Fibroblast of skin of scalp (primary cell): ENCODE data around the gene PIK3C2G.

Source experiments
- DNase-seq: peaks from one replicate; pipeline ENCODE4 v3.0.0-alpha.2; 2013

PIK3C2G gene

GRCh38 chr12:18281941-18282340, 20.6 kb downstream of the PIK3C2G start:
- no peak for DNase-seq

DNA sequence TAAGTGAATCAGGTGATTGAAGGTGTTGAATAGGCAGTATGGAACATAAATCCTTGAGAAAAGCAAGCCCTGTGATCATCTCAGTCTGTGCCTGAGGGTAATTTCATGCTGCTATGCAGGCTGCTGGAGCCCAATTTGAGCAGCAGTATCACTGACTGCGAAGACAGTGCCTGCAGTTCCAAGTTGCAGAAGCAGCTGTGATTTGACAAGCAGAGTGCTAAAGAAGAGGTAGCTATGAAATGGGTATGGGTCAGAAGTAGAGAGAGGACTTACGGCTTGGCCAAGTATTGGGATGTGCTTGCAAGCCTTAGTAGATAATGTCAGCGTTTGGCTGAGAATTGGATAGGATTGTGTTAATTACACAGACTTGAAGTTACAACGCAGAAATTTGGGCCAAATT, 22.5 kb downstream of the PIK3C2G start:
- DNase-seq, result no peak

DNA sequence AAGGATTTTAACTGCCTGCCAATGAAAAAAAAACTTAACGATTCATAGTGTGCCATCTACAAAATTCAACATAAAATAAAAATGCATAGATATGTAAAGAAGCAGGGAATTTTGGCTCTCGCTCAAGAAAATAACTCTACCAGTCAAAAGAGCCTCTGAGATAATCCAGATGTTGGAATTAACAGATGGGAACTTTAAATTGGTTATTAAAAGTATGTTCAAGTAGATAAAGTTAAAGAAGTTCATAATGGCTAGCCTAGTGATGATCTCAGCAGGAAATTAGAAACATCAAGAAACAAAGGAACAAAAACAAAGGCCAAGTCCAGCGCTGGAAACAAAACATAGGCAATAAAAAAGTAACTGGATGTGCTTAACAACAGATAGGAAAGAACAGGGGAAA, 23.1 kb downstream of the PIK3C2G start:
- no peak for DNase-seq

- DNase-seq, result no peak
These were observed 23.8 kb downstream of the PIK3C2G start for GRCh38 chr12:18285161-18285560.

DNA sequence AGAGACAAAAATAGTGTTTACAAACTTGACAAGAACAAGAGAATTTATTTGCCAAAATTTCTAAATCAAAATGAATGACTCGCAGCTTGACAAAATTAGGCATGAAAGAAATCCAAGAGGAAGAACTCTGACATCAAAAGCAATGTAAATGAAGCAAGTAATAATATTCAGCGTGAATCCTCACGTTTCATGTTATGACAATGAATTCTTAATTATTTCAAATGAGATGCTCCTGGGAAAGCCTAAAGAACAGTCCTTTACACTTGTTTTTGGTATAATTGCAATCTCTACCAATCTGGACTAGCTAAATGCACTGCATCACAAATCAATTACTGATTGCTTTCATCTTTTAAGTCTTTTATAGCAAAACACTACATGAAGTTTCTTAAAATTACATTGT, 29.1 kb downstream of the PIK3C2G start:
- no peak for DNase-seq

GRCh38 chr12:18294889-18295288, 33.6 kb downstream of the PIK3C2G start:
- DNase-seq, result no peak

DNA sequence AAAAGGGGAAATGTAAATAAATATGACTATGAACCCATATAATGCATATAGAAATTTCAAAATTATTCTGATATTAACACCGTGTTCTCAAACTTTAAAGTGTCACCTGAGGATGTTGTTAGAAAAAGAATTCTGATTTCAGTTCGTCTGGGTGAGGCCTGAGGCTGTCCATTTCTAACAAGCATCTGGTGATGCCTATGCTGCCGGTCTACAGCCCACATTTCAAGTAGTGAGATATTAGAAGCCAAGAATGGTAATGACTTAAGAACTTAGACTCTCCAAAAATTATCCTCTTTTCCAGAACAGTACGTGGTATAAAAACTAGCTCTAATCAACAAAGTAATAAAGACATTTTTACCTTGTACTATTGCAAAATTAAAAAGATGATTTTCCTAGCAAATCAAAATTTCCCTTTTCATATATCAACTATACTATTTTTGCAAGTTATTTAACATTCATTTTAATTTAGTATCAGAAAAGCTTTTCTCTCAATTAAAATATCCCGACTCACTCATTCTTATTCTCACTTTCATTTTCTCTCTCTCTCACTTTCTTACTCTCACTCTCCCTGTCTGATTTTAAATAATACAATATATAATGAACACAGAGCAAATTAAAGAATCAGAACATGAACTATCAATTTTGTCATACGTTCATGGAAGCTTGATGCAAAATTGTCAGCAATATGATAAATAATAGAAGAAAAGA, 35.0 kb downstream of the PIK3C2G start:
- DNase-seq, result no peak

DNA sequence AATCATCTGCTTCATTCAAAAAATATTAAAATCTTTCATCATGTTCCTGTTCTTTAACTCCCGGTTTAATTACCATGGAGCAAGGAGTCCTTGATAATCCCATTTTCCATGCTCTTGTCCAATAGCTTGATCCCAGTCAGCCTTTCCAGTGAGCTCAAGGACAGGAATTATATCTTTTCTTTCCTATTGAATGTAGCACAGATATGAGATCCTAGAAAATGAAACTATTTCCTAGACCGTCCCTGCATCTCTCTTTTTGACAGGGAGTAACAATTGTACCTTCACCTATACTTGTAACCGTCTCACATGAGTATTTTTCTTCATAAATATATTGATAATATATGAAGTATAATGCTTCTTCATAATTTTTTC, 35.6 kb downstream of the PIK3C2G start:
- no peak for DNase-seq

GRCh38 chr12:18297902-18298301, 36.6 kb downstream of the PIK3C2G start:
- DNase-seq, result no peak

- DNase-seq, result no peak
These were observed 41.6 kb downstream of the PIK3C2G start for GRCh38 chr12:18302809-18303430.

GRCh38 chr12:18304609-18305008, 43.3 kb downstream of the PIK3C2G start:
- no peak for DNase-seq

- no peak for DNase-seq
These were observed 45.0 kb downstream of the PIK3C2G start for GRCh38 chr12:18306311-18306710.

- DNase-seq, result no peak
These were observed 52.0 kb downstream of the PIK3C2G start for GRCh38 chr12:18313306-18313705.

GRCh38 chr12:18320036-18320617, 58.8 kb downstream of the PIK3C2G start:
- peak; percentile 87 for DNase-seq

- DNase-seq, result no peak
These were observed 59.7 kb downstream of the PIK3C2G start for GRCh38 chr12:18320976-18321375.

DNA sequence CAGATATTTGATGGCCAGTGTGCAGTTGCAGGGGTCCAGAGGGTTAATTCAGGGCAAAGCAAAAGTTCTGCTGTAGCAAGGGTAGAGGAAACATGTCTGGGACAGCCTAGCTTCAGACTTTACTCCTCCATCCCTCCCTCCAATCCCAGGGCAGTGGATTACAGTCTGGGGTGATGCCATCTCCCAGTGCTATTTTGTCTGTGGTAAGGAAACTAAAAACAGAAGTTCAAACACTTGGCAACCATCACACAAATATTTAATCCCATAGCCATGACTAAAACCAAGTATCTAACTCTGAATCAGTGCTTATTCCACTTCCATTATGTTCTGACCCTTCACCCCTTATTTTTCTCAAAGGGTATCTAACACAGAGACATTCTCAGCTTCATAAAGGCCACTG, 61.8 kb downstream of the PIK3C2G start:
- peak; percentile 38 for DNase-seq

- no peak for DNase-seq
These were observed 65.7 kb downstream of the PIK3C2G start for GRCh38 chr12:18327036-18327435.

DNA sequence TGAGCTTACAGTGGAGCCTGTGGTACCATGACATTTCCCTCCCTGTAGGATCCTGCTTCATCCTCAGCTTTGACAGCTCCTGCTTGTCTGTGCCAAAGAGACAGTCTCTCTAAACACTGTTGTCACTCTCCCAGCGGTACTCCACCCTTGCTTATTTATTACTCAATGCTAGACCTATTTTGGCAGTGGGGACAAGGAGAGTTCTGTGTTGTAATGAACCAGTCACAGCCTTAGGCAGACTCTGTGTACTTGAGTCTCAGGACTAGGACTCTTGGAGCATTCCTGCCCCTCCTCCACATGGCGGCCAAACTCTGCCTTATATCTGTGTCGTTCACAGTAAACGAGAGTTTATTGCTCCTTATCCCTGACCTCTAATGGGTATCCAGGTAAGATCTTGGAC, 70.9 kb downstream of the PIK3C2G start:
- no peak for DNase-seq

DNA sequence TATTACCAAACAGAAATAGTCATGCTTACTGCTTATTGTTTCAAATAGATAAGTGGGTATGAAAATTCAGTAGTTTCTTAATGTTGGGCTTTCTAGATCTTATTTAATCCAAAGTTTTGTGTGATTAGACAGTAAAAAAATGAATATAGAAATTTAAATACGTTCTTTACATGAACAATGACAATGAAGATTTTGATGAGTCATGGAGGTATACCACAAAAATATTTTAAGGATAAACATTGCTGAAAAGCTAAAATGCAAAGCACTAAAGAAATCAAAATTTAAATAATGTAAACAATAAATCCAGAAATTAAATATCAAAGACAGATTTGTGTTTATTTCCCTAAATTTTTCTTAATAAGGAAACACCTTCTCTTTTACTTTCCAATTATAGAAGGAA, 78.3 kb downstream of the PIK3C2G start:
- no peak for DNase-seq

DNA sequence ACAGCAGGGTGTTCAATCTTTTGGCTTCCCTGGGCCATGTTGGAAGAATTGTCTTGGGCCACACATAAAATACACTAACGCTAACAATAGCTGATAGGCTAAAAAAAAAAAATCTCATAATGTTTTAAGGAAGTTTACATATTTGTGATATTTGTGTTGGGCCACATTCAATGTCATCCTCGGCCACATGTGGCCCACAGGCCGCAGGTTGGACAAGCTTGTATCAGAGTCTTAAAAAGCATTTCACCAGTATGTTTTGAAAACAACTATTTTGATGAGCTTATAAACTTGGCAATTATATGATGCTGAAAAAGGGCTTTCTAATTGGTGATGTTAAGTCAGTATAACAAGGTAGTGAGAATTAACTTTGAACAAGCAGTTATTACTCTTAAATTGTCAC, 78.9 kb downstream of the PIK3C2G start:
- DNase-seq, result no peak

DNA sequence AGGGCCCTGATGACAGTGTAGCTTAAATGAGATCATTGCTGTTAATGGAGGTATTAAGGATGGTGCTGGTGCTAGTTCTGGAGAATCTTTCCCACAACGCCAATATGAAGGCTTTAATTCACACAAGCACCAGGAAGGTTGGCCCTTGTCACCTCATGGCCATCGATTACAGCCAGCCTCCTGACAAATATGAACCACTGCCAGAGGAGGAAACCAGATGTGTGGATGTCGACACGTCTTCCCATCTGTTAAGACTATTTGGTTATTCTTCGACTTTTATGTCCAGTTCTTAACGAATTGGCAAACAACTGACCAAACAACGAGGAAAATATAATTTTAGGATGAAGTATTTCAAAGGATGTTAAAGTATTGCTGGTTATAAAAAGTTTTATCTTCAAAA, 79.5 kb downstream of the PIK3C2G start:
- no peak for DNase-seq

DNA sequence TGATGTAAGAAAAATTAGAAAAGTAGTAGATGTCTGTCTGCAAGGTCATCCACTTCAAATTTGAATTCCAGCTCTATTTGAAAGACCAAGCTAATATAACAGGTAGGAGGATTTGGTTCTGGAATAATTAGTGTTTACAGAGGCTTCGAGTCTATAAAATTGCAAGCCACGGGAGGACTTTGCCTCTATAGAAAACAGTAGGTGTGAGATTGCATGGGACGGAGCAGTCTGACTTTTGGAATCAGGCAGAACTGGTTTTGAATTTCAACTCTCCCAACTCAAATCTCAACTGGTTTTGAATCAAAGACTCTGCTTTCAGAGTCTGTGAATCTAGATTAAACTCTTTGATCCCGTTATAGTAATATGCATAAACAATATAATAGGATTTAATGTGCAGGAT, 82.4 kb downstream of the PIK3C2G start:
- DNase-seq, result no peak

GRCh38 chr12:18345021-18345735, 83.9 kb downstream of the PIK3C2G start:
- DNase-seq, result peak; percentile 4

DNA sequence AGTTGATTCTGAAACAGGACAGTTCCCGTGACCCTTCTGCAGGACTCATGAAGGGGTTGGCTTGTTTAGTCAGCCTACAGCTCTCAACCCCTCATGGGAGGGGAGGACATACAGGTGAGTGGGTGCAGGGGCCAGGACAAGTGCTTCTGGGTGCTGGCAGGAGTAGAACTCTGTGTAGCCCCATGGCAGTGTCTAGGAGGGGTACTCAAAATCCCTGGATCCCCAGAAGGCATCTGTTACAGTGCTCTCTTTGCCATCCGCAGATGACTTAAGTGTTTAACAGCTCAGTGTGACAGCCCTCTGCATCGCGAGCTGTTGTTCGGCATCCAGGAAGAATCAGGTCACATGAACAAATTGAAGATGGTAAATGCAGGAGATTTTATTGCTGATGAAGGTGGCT, 91.0 kb downstream of the PIK3C2G start:
- no peak for DNase-seq
